ENCODE results near the gene PRDM5. TPM values are rescaled to one million over a fixed set of nuclear protein-coding genes. Genes with fewer than 3 reads are reported as not detected.

The PRDM5 gene
- total RNA-seq, 1 experiment from 2014 or later, result 7.1 TPM

DNA sequence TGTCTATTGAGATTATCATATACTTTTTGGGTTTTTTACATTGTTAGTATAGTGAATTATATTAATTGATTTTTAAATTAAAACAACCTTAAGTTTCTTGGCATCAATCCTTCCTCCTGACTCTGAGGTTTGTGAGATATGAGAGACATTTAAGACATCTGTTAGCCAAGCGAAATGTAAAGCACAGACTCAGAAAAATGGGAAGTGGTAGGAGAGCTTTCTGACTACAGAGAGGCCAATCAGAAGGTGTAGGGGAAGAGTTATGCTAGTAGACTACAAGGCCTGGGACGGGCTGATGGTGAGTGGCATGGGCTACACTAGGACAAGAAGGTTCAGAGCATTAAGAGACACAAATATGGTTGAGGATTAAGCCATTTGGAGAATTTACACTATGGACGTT is 255.4 kb downstream of the PRDM5 start:
- Histone ChIP-seq H3K4me1 (ENCODE audit: insufficient read depth, low read length, poor library complexity, severe bottlenecking) (no peaks in the 10 kb centered on the region), H3K27me3 (replicated peaks; ENCODE audit: insufficient read depth, low read depth, low read length, poor library complexity) (no peaks in the 10 kb centered on the region), H3K36me3 (ENCODE audit: insufficient read depth, low read length, poor library complexity, severe bottlenecking) (no peaks in the 10 kb centered on the region), H3K9me3 (ENCODE audit: low read depth, low read length, poor library complexity, severe bottlenecking) (peaks cover 3% of the 10 kb centered on the region), H3K4me3 (ENCODE audit: low read depth, low read length, poor library complexity, severe bottlenecking) (no peak overlapping the region), H3K27ac (ENCODE audit: low read depth, low read length, poor library complexity, severe bottlenecking) (no peak overlapping the region)
- no TSS peak for BruUV-seq (replicated peaks)
- intact Hi-C loops (cut with micrococcal nuclease; ENCODE audit: unreplicated experiment), result no loop called here
- POLR2A ChIA-PET (ENCODE audit: low non-redundant PET), result no interaction called here
- CTCF ChIA-PET, result no interaction called here
- TF ChIP-seq, protein P1, sequence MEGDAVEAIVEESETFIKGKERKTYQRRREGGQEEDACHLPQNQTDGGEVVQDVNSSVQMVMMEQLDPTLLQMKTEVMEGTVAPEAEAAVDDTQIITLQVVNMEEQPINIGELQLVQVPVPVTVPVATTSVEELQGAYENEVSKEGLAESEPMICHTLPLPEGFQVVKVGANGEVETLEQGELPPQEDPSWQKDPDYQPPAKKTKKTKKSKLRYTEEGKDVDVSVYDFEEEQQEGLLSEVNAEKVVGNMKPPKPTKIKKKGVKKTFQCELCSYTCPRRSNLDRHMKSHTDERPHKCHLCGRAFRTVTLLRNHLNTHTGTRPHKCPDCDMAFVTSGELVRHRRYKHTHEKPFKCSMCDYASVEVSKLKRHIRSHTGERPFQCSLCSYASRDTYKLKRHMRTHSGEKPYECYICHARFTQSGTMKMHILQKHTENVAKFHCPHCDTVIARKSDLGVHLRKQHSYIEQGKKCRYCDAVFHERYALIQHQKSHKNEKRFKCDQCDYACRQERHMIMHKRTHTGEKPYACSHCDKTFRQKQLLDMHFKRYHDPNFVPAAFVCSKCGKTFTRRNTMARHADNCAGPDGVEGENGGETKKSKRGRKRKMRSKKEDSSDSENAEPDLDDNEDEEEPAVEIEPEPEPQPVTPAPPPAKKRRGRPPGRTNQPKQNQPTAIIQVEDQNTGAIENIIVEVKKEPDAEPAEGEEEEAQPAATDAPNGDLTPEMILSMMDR (conservative IDR thresholded peaks at IDR 0.05; ENCODE audit: low read depth, low read length), result no peak
- TF ChIP-seq EZH2 (IDR thresholded peaks at IDR 0.05; ENCODE audit: borderline replicate concordance, low read depth, low read length, poor library complexity, severe bottlenecking), result no peak
- no peak for DNase-seq (ENCODE audit: low spot score)

DNA sequence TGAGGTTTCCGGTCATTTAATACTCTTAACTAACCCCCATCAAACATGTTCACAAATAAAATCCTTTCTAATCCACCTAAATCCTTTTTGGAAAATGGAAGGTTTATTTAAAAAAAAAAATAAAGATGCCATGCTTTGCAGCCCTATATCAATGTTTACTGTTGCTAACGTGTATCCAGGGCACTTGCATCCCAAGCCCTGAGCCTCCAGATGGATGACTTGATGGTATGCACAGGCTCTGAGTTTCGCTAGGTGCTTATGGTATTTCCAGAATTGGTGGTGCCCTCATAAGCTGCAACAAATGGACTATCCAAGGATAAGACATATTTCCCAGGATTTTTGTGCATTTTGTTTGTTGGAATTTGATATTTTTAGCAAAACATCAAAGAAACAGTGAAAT is 257.7 kb downstream of the PRDM5 start:
- no peaks in the 10 kb centered on the region for H3K36me3 ChIP-seq (ENCODE audit: insufficient read depth, low read length, poor library complexity, severe bottlenecking)
- DNase-seq (ENCODE audit: low spot score), result no peak
- intact Hi-C loops (cut with micrococcal nuclease; ENCODE audit: unreplicated experiment), result no loop called here
- H3K27ac ChIP-seq (ENCODE audit: low read depth, low read length, poor library complexity, severe bottlenecking), result no peak overlapping the region
- POLR2A ChIA-PET (ENCODE audit: low non-redundant PET), result no interaction called here
- H3K4me1 ChIP-seq (ENCODE audit: insufficient read depth, low read length, poor library complexity, severe bottlenecking), result no peaks in the 10 kb centered on the region
- no TSS peak for BruUV-seq (replicated peaks)
- TF ChIP-seq, protein P1 (conservative IDR thresholded peaks at IDR 0.05; ENCODE audit: low read depth, low read length), result no peak
- no peak for TF ChIP-seq EZH2 (IDR thresholded peaks at IDR 0.05; ENCODE audit: borderline replicate concordance, low read depth, low read length, poor library complexity, severe bottlenecking)
- CTCF ChIA-PET, result no interaction called here
- H3K9me3 ChIP-seq (ENCODE audit: low read depth, low read length, poor library complexity, severe bottlenecking), result no peaks in the 10 kb centered on the region
- no peaks in the 10 kb centered on the region for H3K27me3 ChIP-seq (replicated peaks; ENCODE audit: insufficient read depth, low read depth, low read length, poor library complexity)
- no peak overlapping the region for H3K4me3 ChIP-seq (ENCODE audit: low read depth, low read length, poor library complexity, severe bottlenecking)

DNA sequence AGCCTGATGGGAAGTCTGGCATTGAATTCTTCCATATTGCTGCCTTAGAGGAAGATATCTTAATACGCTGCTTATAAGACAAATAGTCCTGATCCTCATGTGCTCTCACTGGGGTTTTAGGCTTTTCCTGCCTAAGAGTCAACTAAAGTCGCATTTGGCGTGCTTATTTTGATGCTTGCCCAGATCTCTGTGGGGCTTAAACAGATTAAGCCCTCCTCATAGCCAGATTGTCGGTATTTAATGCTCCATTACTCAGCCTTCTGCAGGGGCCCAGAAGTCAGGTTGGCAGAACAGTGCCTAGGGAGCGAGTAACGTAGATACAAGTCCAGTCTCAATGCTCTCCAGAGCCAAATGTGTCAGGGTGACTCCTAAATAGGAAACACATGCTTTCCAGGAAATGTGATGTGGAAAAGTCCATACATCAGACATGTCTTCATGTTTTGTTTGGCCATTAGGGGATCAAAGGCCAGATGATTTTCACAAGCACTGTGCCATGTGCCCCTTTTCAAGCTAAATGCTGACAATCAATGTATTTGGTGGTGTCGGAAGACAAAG is 262.8 kb downstream of the PRDM5 start:
- ChIA-PET CTCF (no interaction called here), POLR2A (ENCODE audit: low non-redundant PET) (no interaction called here)
- Histone ChIP-seq H3K36me3 (ENCODE audit: insufficient read depth, low read length, poor library complexity, severe bottlenecking) (no peaks in the 10 kb centered on the region), H3K4me3 (ENCODE audit: low read depth, low read length, poor library complexity, severe bottlenecking) (no peak overlapping the region), H3K27me3 (replicated peaks; ENCODE audit: insufficient read depth, low read depth, low read length, poor library complexity) (no peaks in the 10 kb centered on the region), H3K27ac (ENCODE audit: low read depth, low read length, poor library complexity, severe bottlenecking) (no peak overlapping the region), H3K4me1 (ENCODE audit: insufficient read depth, low read length, poor library complexity, severe bottlenecking) (no peaks in the 10 kb centered on the region), H3K9me3 (ENCODE audit: low read depth, low read length, poor library complexity, severe bottlenecking) (no peaks in the 10 kb centered on the region)
- no peak for DNase-seq (ENCODE audit: low spot score)
- no TSS peak for BruUV-seq (replicated peaks)
- intact Hi-C loops (cut with micrococcal nuclease; ENCODE audit: unreplicated experiment), result no loop called here
- no peak for TF ChIP-seq EZH2 (IDR thresholded peaks at IDR 0.05; ENCODE audit: borderline replicate concordance, low read depth, low read length, poor library complexity, severe bottlenecking)
- TF ChIP-seq, protein P1 (conservative IDR thresholded peaks at IDR 0.05; ENCODE audit: low read depth, low read length), result no peak

All from A673 (cell line).